OCI-LY3 (cell line): ENCODE measurements around the gene ZNF808.
"Not testable (repeated sequence)": the region's sequence is repeated elsewhere in the genome, so short reads cannot be mapped to it uniquely, and the experiment has no call there.

Source experiments
- H2AFZ ChIP-seq: fragments of 200-600, 300-600 bp; shearing (Covaris generic); 2 replicates; pipeline ENCODE4 v1.6.0; 2014; ENCODE audit warnings: antibody characterized with exemption, low read depth, low read length
- H3K27ac ChIP-seq: fragments of 200-600, 300-600 bp; sonication (generic); 2 replicates; pipeline ENCODE4 v1.5.1; 2014; ENCODE audit warnings: mild to moderate bottlenecking, low read length, moderate library complexity, mixed read lengths
- H3K27me3 ChIP-seq: fragments of 200-600, 300-600 bp; sonication (generic); 2 replicates; pipeline ENCODE4 v1.6.1; 2014; ENCODE audit warnings: low read depth, low read length, mixed read lengths
- H3K36me3 ChIP-seq: fragments of 200-600, 300-600 bp; sonication (generic); replicated peaks from 2 replicates; pipeline ENCODE3; 2014; ENCODE audit warnings: low read depth, low read length, mixed read lengths
- H3K4me1 ChIP-seq: fragments of 300-600, 200-600 bp; sonication (generic); 2 replicates; pipeline ENCODE4 v1.6.1; 2014; ENCODE audit warnings: low read length, mixed read lengths
- H3K4me2 ChIP-seq: fragments of 200-600, 300-600 bp; sonication (generic); 2 replicates; pipeline ENCODE4 v1.6.1; 2014; ENCODE audit warnings: low read length, mixed read lengths
- H3K4me3 ChIP-seq: fragments of 300-600, 200-600 bp; sonication (generic); 2 replicates; pipeline ENCODE4 v1.5.1; 2014; ENCODE audit warnings: antibody characterized with exemption, mild to moderate bottlenecking, low read length, moderate library complexity
- H3K79me2 ChIP-seq: fragments of 300-600, 200-600 bp; shearing (Covaris generic); 2 replicates; pipeline ENCODE4 v1.6.1; 2014; ENCODE audit warnings: mild to moderate bottlenecking, low read length, mixed read lengths
- H3K9ac ChIP-seq: fragments of 300-600, 200-600 bp; shearing (Covaris generic); 2 replicates; pipeline ENCODE4 v1.6.0; 2014; ENCODE audit warnings: mild to moderate bottlenecking, low read length, moderate library complexity
- H3K9me3 ChIP-seq: fragments of 200-600, 300-600 bp; shearing (Covaris generic); 2 replicates; pipeline ENCODE4 v1.6.1; 2014; ENCODE audit warnings: low read length, mixed read lengths; ENCODE audit not compliant: insufficient read depth
- H4K20me1 ChIP-seq: fragments of 200-600, 300-600 bp; sonication (generic); 2 replicates; pipeline ENCODE4 v1.6.1; 2016; ENCODE audit warnings: low read length, mixed read lengths; ENCODE audit not compliant: insufficient read depth
- CTCF ChIP-seq: fragments of 200-600, 300-600 bp; sonication (generic); IDR thresholded peaks from 2 replicates; pipeline ENCODE4 v1.5.1; 2014; ENCODE audit warnings: antibody characterized with exemption, low read length, low read depth
- EZH2phosphoT487 ChIP-seq: fragments of 200-600 bp; shearing (Covaris generic); IDR thresholded peaks from 2 replicates; pipeline ENCODE4 v1.6.1; 2018; ENCODE audit warnings: antibody characterized with exemption, mixed run types, low read depth

Gene ZNF808

GRCh38 chr19:52533901-52534300, 6.4 kb downstream of the ZNF808 start:
- no peaks in the 10 kb centered on the region for H3K27me3 ChIP-seq
- TF ChIP-seq EZH2phosphoT487 (no peak), CTCF (no peak)
- H2AFZ ChIP-seq = no peak overlapping the region
- no peak overlapping the region for H3K27ac ChIP-seq
- no peak overlapping the region for H3K9ac ChIP-seq
- H3K9me3 ChIP-seq = no peaks in the 10 kb centered on the region
- H4K20me1 ChIP-seq = no peaks in the 10 kb centered on the region
- no peak overlapping the region for H3K4me2 ChIP-seq
- H3K4me3 ChIP-seq = no peak overlapping the region
- peaks cover 9% of the 10 kb centered on the region for H3K36me3 ChIP-seq
- H3K79me2 ChIP-seq = no peaks in the 10 kb centered on the region; the same call in 1 of the 2 replicates
- no peaks in the 10 kb centered on the region for H3K4me1 ChIP-seq

GRCh38 chr19:52535385-52535770, 7.9 kb downstream of the ZNF808 start:
- not testable (repeated sequence) for H3K9me3 ChIP-seq, H4K20me1 ChIP-seq, H3K4me2 ChIP-seq, H2AFZ ChIP-seq, H3K36me3 ChIP-seq, H3K4me1 ChIP-seq, H3K27ac ChIP-seq, H3K27me3 ChIP-seq, H3K4me3 ChIP-seq, H3K9ac ChIP-seq, H3K79me2 ChIP-seq

- no peaks in the 10 kb centered on the region; the same call in 1 of the 2 replicates for H3K79me2 ChIP-seq
- H3K9ac ChIP-seq = no peak overlapping the region
- no peak overlapping the region for H3K4me2 ChIP-seq
- H4K20me1 ChIP-seq = no peaks in the 10 kb centered on the region
- TF ChIP-seq EZH2phosphoT487 = no peak
- TF ChIP-seq CTCF = no peak
- H3K4me1 ChIP-seq = no peaks in the 10 kb centered on the region
- no peaks in the 10 kb centered on the region for H3K27me3 ChIP-seq
- no peak overlapping the region for H3K27ac ChIP-seq
- H2AFZ ChIP-seq = no peak overlapping the region
- no peak overlapping the region for H3K4me3 ChIP-seq
- H3K36me3 ChIP-seq = peaks cover 6% of the 10 kb centered on the region
- no peaks in the 10 kb centered on the region for H3K9me3 ChIP-seq
These were observed 8.4 kb downstream of the ZNF808 start for GRCh38 chr19:52535771-52536447.

- Histone ChIP-seq H3K27me3 (no peaks in the 10 kb centered on the region), H3K79me2 (no peaks in the 10 kb centered on the region), H3K4me1 (no peaks in the 10 kb centered on the region), H2AFZ (no peak overlapping the region), H3K27ac (no peak overlapping the region), H3K4me3 (no peak overlapping the region), H3K9ac (no peak overlapping the region), H4K20me1 (no peaks in the 10 kb centered on the region), H3K9me3 (no peaks in the 10 kb centered on the region), H3K36me3 (peaks cover 6% of the 10 kb centered on the region), H3K4me2 (no peak overlapping the region)
- TF ChIP-seq EZH2phosphoT487 (no peak), CTCF (no peak)
These were observed 9.0 kb downstream of the ZNF808 start for GRCh38 chr19:52536448-52536800.

GRCh38 chr19:52538815-52539214, 11.3 kb downstream of the ZNF808 start:
- H3K27me3 ChIP-seq, H3K4me3 ChIP-seq: not testable (repeated sequence)

GRCh38 chr19:52541176-52541575, 13.7 kb downstream of the ZNF808 start:
- not testable (repeated sequence) for H3K27me3 ChIP-seq, H3K4me1 ChIP-seq, H3K27ac ChIP-seq, H3K79me2 ChIP-seq, H3K9ac ChIP-seq, H3K36me3 ChIP-seq, H3K9me3 ChIP-seq, H3K4me3 ChIP-seq, H3K4me2 ChIP-seq, H4K20me1 ChIP-seq, H2AFZ ChIP-seq

More at GRCh38 chr19:52538815-52539214, 11.3 kb downstream of the ZNF808 start:
- not testable (repeated sequence) for H4K20me1 ChIP-seq, H3K4me2 ChIP-seq, H3K9ac ChIP-seq, H3K79me2 ChIP-seq, H3K9me3 ChIP-seq, H3K36me3 ChIP-seq, H3K4me1 ChIP-seq, H3K27ac ChIP-seq, H2AFZ ChIP-seq
